Thymus (tissue), 11 donors: ENCODE measurements around the gene DENND4A. TPM values are rescaled to one million over a fixed set of nuclear protein-coding genes. Genes with fewer than 3 reads are reported as not detected.
"Not testable (repeated sequence)": the region's sequence is repeated elsewhere in the genome, so short reads cannot be mapped to it uniquely, and the experiment has no call there.

Experiments used
- DNase-seq, 9 donors: peaks; one replicate each; pipeline ENCODE4 v3.0.0-alpha.2; 2013; ENCODE audit warnings: low spot score in 9 of 9, low read depth in 6 of 9, missing footprints in 1 of 9
- H3K27ac ChIP-seq, 2 donors: one replicate each; pipeline ENCODE4 v1.5.1; 2013; ENCODE audit warnings: control low read depth in 1 of 2, low read depth in 1 of 2, low read length in 1 of 2, mild to moderate bottlenecking in 1 of 2, moderate library complexity in 1 of 2
- H3K27me3 ChIP-seq, 2 donors: one replicate each; pipeline ENCODE4 v1.5.1; 2013; ENCODE audit warnings: low read length in 1 of 2; ENCODE audit not compliant: control insufficient read depth in 2 of 2, insufficient read depth in 1 of 2
- H3K36me3 ChIP-seq, 2 donors: one replicate each; pipeline ENCODE4 v1.5.1; 2013; ENCODE audit warnings: low read length in 1 of 2, mild to moderate bottlenecking in 1 of 2, moderate library complexity in 1 of 2; ENCODE audit not compliant: control insufficient read depth in 2 of 2, insufficient read depth in 2 of 2
- H3K4me1 ChIP-seq, 2 donors: one replicate each; pipeline ENCODE4 v1.5.1; 2013; ENCODE audit warnings: low read length in 2 of 2; ENCODE audit not compliant: control insufficient read depth in 2 of 2, insufficient read depth in 2 of 2
- H3K4me3 ChIP-seq, 2 donors: one replicate each; pipeline ENCODE4 v1.5.1; 2013; ENCODE audit warnings: low read length in 2 of 2, control low read depth in 1 of 2, mild to moderate bottlenecking in 1 of 2
- H3K9me3 ChIP-seq, 2 donors: one replicate each; pipeline ENCODE4 v1.5.1; 2013; ENCODE audit warnings: low read length in 1 of 2, mild to moderate bottlenecking in 1 of 2; ENCODE audit not compliant: control insufficient read depth in 2 of 2, insufficient read depth in 1 of 2
- WGBS: extraction: QIAGEN DNeasy Blood & Tissue Kit; methylation state at CpG from one replicate; pipeline ENCODE4 v1.1.7; 2013; 5-methylcytosine and 5-hydroxymethylcytosine counted together
- polyA plus RNA-seq: library from polyadenylated mRNA; stranded (reverse); fragments of 200-250 nt; gene quantifications from one replicate; pipeline ENCODE4 v1.2.3, GENCODE V29; 2013
- total RNA-seq: library from RNA; stranded (reverse); fragments of 120-200 nt; gene quantifications from one replicate; pipeline ENCODE4 v1.2.4, GENCODE V29; 2013
- donor health status: healthy.

Gene DENND4A
- total and polyA plus RNA-seq, 2 donors: 15.9 to 23.8 TPM

- H3K9me3 ChIP-seq: no peaks in the 10 kb centered on the region
- 97% methylated on average over 3 of the region's 3 CpGs for WGBS
- H3K4me1 ChIP-seq: peaks cover 8 to 13% of the 10 kb centered on the region in 2 donors
Observed at GRCh38 chr15:65822316-65822715, 30.2 kb upstream of the DENND4A start.

DNA sequence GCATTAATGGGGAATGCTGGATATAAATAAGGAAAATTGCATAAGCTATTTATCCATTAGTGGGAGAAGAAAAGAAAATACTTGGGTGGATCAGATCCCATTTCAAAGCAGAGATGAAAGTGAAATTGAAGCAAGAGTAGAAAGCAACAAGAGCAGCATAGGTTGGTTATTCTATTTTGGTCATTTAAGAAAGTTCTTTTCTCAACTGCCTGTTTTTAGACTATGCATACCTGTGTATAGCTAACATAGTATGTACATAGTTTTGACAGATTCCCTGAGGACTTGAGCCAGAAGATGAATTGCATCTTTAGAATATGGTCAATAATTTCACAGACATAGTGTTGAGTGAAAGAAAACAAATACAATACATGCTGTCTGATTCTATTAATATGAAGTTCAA, 29.0 kb upstream of the DENND4A start:
- no peak for DNase-seq
- Histone ChIP-seq H3K4me1 (peaks cover 8 to 9% of the 10 kb centered on the region in 2 donors), H3K9me3 (no peaks in the 10 kb centered on the region), H3K4me3 (no peak overlapping the region), H3K27me3 (no peaks in the 10 kb centered on the region), H3K27ac (no peak overlapping the region), H3K36me3 (no peaks in the 10 kb centered on the region)

More at GRCh38 chr15:65822316-65822715, 30.2 kb upstream of the DENND4A start:
- Histone ChIP-seq H3K27ac (no peak overlapping the region), H3K4me3 (no peak overlapping the region), H3K36me3 (no peaks in the 10 kb centered on the region), H3K27me3 (no peaks in the 10 kb centered on the region)
- no peak for DNase-seq

GRCh38 chr15:65819563-65819960, 27.5 kb upstream of the DENND4A start:
- Histone ChIP-seq H3K36me3 (no peaks in the 10 kb centered on the region), H3K4me1 (peaks cover 8 to 9% of the 10 kb centered on the region in 2 donors), H3K27me3 (no peaks in the 10 kb centered on the region), H3K4me3 (no peak overlapping the region), H3K9me3 (no peaks in the 10 kb centered on the region), H3K27ac (peak overlapping the region; percentile 60 to 80)
- WGBS: 97% methylated on average over 3 of the region's 3 CpGs
- DNase-seq: no peak

- H3K36me3 ChIP-seq: no peaks in the 10 kb centered on the region
- WGBS: 28% methylated on average over 4 of the region's 4 CpGs
- DNase-seq: peak in 8 of 9 donors; percentile 37 to 89 (median 66)
- H3K9me3 ChIP-seq: no peaks in the 10 kb centered on the region
- H3K27me3 ChIP-seq: no peaks in the 10 kb centered on the region
- H3K27ac ChIP-seq: peak overlapping the region; percentile 60 to 80
- peaks cover 8 to 9% of the 10 kb centered on the region in 2 donors for H3K4me1 ChIP-seq
- H3K4me3 ChIP-seq: no peak overlapping the region
Observed at GRCh38 chr15:65818927-65819562, 27.0 kb upstream of the DENND4A start.

GRCh38 chr15:65816441-65816840, 24.3 kb upstream of the DENND4A start:
- Histone ChIP-seq H3K4me3 (no peak overlapping the region), H3K27me3 (no peaks in the 10 kb centered on the region), H3K9me3 (peaks cover 0 to 4% of the 10 kb centered on the region in 2 donors), H3K27ac (no peak overlapping the region), H3K4me1 (peaks cover 8 to 9% of the 10 kb centered on the region in 2 donors), H3K36me3 (no peaks in the 10 kb centered on the region)
- 96% methylated on average over 3 of the region's 3 CpGs for WGBS
- no peak for DNase-seq

- H3K9me3 ChIP-seq, H3K4me3 ChIP-seq, H3K27ac ChIP-seq, H3K4me1 ChIP-seq, H3K36me3 ChIP-seq, H3K27me3 ChIP-seq, DNase-seq: not testable (repeated sequence)
- 72% methylated on average over 4 of the region's 4 CpGs for WGBS
Observed at GRCh38 chr15:65816008-65816407, 23.9 kb upstream of the DENND4A start.

GRCh38 chr15:65814271-65814670, 22.2 kb upstream of the DENND4A start:
- H3K9me3 ChIP-seq, H3K4me3 ChIP-seq, DNase-seq, H3K4me1 ChIP-seq, H3K27ac ChIP-seq, H3K27me3 ChIP-seq, H3K36me3 ChIP-seq: not testable (repeated sequence)
- WGBS: 73% methylated on average over 4 of the region's 4 CpGs

- 97% methylated on average over 1 of the region's 1 CpG for WGBS
- no peak overlapping the region for H3K27ac ChIP-seq
- H3K27me3 ChIP-seq: no peaks in the 10 kb centered on the region
- H3K9me3 ChIP-seq: peaks cover 0 to 4% of the 10 kb centered on the region in 2 donors
- no peak overlapping the region for H3K4me3 ChIP-seq
- no peaks in the 10 kb centered on the region for H3K36me3 ChIP-seq
- H3K4me1 ChIP-seq: peaks cover 0 to under 1% of the 10 kb centered on the region in 2 donors
- no peak for DNase-seq
Observed at GRCh38 chr15:65812916-65813315, 20.8 kb upstream of the DENND4A start.

GRCh38 chr15:65812467-65812866, 20.4 kb upstream of the DENND4A start:
- no peak for DNase-seq
- Histone ChIP-seq H3K27ac (no peak overlapping the region), H3K36me3 (no peaks in the 10 kb centered on the region), H3K4me3 (no peak overlapping the region), H3K4me1 (peaks cover 0 to 5% of the 10 kb centered on the region in 2 donors), H3K9me3 (peaks cover 0 to 4% of the 10 kb centered on the region in 2 donors), H3K27me3 (no peaks in the 10 kb centered on the region)
- 64% methylated on average over 3 of the region's 3 CpGs for WGBS
